DOHH2 (cell line): ENCODE results near the gene PAFAH2.

Experiments used
- H3F3A ChIP-seq: fragments of 200-600 bp; sonication (generic), shearing (Covaris generic); 2 replicates; pipeline ENCODE4 v1.6.0; 2016; ENCODE audit warnings: antibody characterized with exemption, mild to moderate bottlenecking; ENCODE audit not compliant: control insufficient read depth, insufficient read depth
- H3K27ac ChIP-seq: fragments of 200-600 bp; sonication (generic); 2 replicates; pipeline ENCODE4 v1.5.1; 2014; ENCODE audit warnings: low read depth, mild to moderate bottlenecking, low read length, moderate library complexity
- H3K27me3 ChIP-seq: fragments of 200-600 bp; sonication (generic); 2 replicates; pipeline ENCODE4 v1.6.1; 2014; ENCODE audit warnings: mild to moderate bottlenecking, low read length, mixed read lengths; ENCODE audit not compliant: control insufficient read depth
- H3K36me3 ChIP-seq: fragments of 200-600 bp; sonication (generic); 2 replicates; pipeline ENCODE4 v1.6.1; 2014; ENCODE audit warnings: mild to moderate bottlenecking, low read length, moderate library complexity, mixed read lengths; ENCODE audit not compliant: control insufficient read depth
- H3K4me1 ChIP-seq: fragments of 200-600 bp; sonication (generic); 2 replicates; pipeline ENCODE4 v1.6.1; 2014; ENCODE audit warnings: mild to moderate bottlenecking, low read length, mixed read lengths; ENCODE audit not compliant: control insufficient read depth
- H3K4me2 ChIP-seq: fragments of 200-600 bp; sonication (generic); 2 replicates; pipeline ENCODE4 v1.6.0; 2014; ENCODE audit warnings: mild to moderate bottlenecking, low read length, moderate library complexity
- H3K4me3 ChIP-seq: fragments of 200-600 bp; sonication (generic); 2 replicates; pipeline ENCODE4 v1.5.1; 2014; ENCODE audit warnings: mild to moderate bottlenecking, low read length, mixed read lengths
- H3K79me2 ChIP-seq: fragments of 200-600 bp; sonication (generic); 2 replicates; pipeline ENCODE4 v1.6.1; 2014; ENCODE audit warnings: mild to moderate bottlenecking, low read length, mixed read lengths; ENCODE audit not compliant: control insufficient read depth
- H3K9me2 ChIP-seq: fragments of 200-600 bp; sonication (generic); replicated peaks from 2 replicates; pipeline ENCODE4 v1.6.1; 2014; ENCODE audit warnings: mild to moderate bottlenecking, low read length, mixed read lengths; ENCODE audit not compliant: control insufficient read depth
- H3K9me3 ChIP-seq: fragments of 200-600 bp; sonication (generic); 2 replicates; pipeline ENCODE4 v1.6.1; 2014; ENCODE audit warnings: antibody characterized with exemption, low read length, mixed read lengths; ENCODE audit not compliant: control insufficient read depth, insufficient read depth
- H4K20me1 ChIP-seq: fragments of 200-600 bp; sonication (generic); 2 replicates; pipeline ENCODE4 v1.6.0; 2014; ENCODE audit warnings: low read depth, mild to moderate bottlenecking, antibody characterized with exemption, low read length, moderate library complexity; ENCODE audit not compliant: control insufficient read depth, insufficient read depth
- EZH2phosphoT487 ChIP-seq: fragments of 200-600 bp; sonication (generic); IDR thresholded peaks from 2 replicates; pipeline ENCODE4 v1.6.1; 2017; ENCODE audit warnings: borderline replicate concordance, mild to moderate bottlenecking, antibody characterized with exemption, low read length, moderate library complexity, mixed read lengths
- TF ChIP-seq, protein P1 (sequence below): fragments of 200-600 bp; sonication (generic); IDR thresholded peaks from one replicate; pipeline ENCODE4 v1.5.1; 2014; ENCODE audit warnings: antibody characterized with exemption, mild to moderate bottlenecking, low read depth, low read length; ENCODE audit not compliant: poor library complexity, severe bottlenecking

PAFAH2 gene

DNA sequence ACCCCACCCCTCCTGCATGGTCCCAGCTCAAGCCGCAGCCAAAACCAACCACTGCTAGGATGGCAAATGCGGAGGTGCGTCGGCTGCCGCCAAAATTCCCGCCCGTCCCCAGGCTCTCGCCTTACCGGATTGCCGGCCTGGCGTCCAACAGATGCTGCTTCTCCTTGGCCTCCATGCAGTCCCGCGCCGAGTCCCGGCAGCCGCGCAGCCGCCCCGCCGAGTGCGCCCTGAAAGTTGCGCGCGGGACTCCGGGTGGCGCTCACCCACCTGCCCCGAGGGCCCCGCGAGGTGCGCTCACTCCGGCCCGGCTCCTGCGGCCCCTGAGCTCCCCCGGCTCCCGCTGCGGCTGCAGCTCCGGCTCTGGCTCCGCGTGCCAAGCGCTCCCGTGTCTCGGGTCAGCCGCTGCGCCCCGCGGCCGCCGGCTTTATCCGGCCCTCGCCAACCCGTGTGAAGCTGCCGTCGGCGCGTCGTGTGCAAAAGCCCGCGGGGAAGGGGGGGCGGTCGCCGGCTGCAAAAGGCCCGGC, 47.9 kb upstream of the PAFAH2 start, which contains the start of gene SLC30A2:
Gene SLC30A2, minus strand, starts transcription at position 397 of the 524 bp plus-strand sequence. Its CDS starts 222 bp downstream, at position 175.
- Histone ChIP-seq H4K20me1 (no peaks in the 10 kb centered on the region), H3K9me3 (no peaks in the 10 kb centered on the region), H3K4me2 (no peak within 1 kb of the TSS), H3K27ac (no peak within 1 kb of the TSS), H3K27me3 (peaks cover 41% of the 10 kb centered on the region), H3K4me1 (no peaks in the 10 kb centered on the region), H3F3A (no peaks in the 10 kb centered on the region), H3K9me2 (no peaks in the 10 kb centered on the region), H3K4me3 (no peak within 1 kb of the TSS), H3K36me3 (no peaks in the 10 kb centered on the region), H3K79me2 (no peaks in the 10 kb centered on the region)
- TF ChIP-seq, protein P1, sequence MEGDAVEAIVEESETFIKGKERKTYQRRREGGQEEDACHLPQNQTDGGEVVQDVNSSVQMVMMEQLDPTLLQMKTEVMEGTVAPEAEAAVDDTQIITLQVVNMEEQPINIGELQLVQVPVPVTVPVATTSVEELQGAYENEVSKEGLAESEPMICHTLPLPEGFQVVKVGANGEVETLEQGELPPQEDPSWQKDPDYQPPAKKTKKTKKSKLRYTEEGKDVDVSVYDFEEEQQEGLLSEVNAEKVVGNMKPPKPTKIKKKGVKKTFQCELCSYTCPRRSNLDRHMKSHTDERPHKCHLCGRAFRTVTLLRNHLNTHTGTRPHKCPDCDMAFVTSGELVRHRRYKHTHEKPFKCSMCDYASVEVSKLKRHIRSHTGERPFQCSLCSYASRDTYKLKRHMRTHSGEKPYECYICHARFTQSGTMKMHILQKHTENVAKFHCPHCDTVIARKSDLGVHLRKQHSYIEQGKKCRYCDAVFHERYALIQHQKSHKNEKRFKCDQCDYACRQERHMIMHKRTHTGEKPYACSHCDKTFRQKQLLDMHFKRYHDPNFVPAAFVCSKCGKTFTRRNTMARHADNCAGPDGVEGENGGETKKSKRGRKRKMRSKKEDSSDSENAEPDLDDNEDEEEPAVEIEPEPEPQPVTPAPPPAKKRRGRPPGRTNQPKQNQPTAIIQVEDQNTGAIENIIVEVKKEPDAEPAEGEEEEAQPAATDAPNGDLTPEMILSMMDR = no peak
- no peak for TF ChIP-seq EZH2phosphoT487

DNA sequence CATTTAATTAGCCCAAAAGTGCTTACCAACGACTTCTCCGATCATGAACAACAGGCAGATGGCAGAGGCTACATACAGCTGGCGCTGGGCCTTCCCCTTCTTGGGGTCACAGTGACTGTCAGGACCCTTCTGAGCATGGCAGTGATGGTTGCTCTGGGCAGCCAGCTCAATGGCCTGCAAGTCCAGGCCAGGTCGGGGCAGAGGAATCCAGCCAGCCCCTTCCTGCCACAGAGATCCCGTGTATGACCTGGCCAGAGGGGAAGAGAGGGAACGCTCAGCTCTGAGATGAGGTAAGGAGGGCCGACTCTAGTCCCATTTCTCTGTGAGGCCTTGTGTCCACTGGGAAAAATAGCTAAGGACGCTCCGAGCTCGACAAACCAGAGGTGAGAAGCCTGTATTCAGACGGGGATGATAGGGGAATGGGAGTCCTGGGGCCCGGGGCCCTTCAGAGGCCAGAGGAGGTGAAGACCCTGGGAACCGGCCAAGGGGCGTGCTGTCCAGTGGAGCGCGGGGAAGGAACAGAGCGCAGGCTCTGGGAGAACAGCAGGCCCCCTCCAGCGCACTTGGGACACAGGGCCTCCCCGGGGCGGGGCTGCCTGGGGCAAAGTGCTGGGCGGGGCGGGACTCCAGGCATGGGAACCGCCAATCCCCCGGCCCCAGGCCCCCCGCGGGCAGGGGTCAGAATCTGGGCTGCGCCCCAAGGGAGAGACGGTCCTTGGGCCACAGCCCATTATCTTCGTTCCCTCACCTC, 47.3 kb upstream of the PAFAH2 start:
- TF ChIP-seq EZH2phosphoT487 = no peak
- TF ChIP-seq, protein P1 = no peak
- no peaks in the 10 kb centered on the region for H3K9me3 ChIP-seq
- H3K36me3 ChIP-seq = no peaks in the 10 kb centered on the region
- no peaks in the 10 kb centered on the region for H4K20me1 ChIP-seq
- no peaks in the 10 kb centered on the region for H3K79me2 ChIP-seq
- H3K27ac ChIP-seq = no peak overlapping the region
- no peaks in the 10 kb centered on the region for H3K4me1 ChIP-seq
- peaks cover 36% of the 10 kb centered on the region for H3K27me3 ChIP-seq
- H3K4me3 ChIP-seq = no peak overlapping the region
- no peak overlapping the region for H3K4me2 ChIP-seq
- no peaks in the 10 kb centered on the region for H3K9me2 ChIP-seq
- H3F3A ChIP-seq = no peaks in the 10 kb centered on the region

DNA sequence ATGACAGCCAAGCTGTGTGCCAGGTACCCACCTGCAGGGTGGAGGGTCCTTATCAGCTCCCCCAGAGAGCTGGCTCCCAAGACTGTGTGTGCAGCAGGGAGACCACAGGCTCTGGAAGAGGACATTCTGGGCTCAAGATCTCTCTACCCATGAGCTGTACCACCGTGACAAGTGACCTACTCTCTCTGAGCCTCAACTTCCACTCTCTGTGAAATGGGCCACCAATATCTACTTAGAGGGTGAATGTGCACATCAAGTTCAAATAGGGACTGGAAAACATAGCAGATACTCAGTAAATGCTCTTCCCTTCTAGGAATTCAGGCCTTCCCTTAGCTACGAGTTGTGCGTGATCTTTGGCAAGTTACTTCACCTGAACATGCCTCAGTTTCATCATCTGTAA, 46.6 kb upstream of the PAFAH2 start:
- Histone ChIP-seq H3K4me3 (no peak overlapping the region), H3K27ac (no peak overlapping the region), H3K79me2 (no peaks in the 10 kb centered on the region), H3K4me1 (no peaks in the 10 kb centered on the region), H3K36me3 (no peaks in the 10 kb centered on the region), H4K20me1 (no peaks in the 10 kb centered on the region), H3K4me2 (no peak overlapping the region), H3F3A (no peaks in the 10 kb centered on the region), H3K9me3 (no peaks in the 10 kb centered on the region), H3K9me2 (no peaks in the 10 kb centered on the region), H3K27me3 (peaks cover 34% of the 10 kb centered on the region; the same call in 1 of the 2 replicates)
- TF ChIP-seq EZH2phosphoT487 = no peak
- TF ChIP-seq, protein P1 = no peak
